Keratinocyte (primary cell): Measurements from ENCODE around the gene R3HDM1. TPM values are rescaled to one million over a fixed set of nuclear protein-coding genes. Genes with fewer than 3 reads are reported as not detected.

Source experiments
- DNase-seq: peaks from one replicate; pipeline ENCODE4 v3.0.0-alpha.2; 2011; ENCODE audit warnings: low read depth, missing footprints, low spot score
- FAIRE-seq: peaks from 2 replicates; lab custom pipeline; 2011; peaks lifted over from hg19 to GRCh38; lab: Jason Lieb, UNC
- H2AFZ ChIP-seq: 2 replicates; pipeline ENCODE4 v1.6.0; 2012; ENCODE audit warnings: low read length, control low read depth, inconsistent platforms; ENCODE audit not compliant: control insufficient read depth
- H3K27ac ChIP-seq: 2 replicates; pipeline ENCODE4 v1.5.1; 2011; ENCODE audit warnings: low read length; ENCODE audit not compliant: control insufficient read depth, insufficient read depth
- H3K27me3 ChIP-seq: 3 replicates; pipeline ENCODE4 v1.6.0; 2011; ENCODE audit warnings: low read length; ENCODE audit not compliant: control insufficient read depth, insufficient read depth; ENCODE audit errors: extremely low read depth
- H3K36me3 ChIP-seq, 2 experiments: 2 replicates in 1 of 2; 3 replicates in 1 of 2; pipeline ENCODE4 v1.5.1; 2011; ENCODE audit warnings: low read length in 2 of 2, mild to moderate bottlenecking in 1 of 2; ENCODE audit not compliant: control insufficient read depth in 2 of 2, insufficient read depth in 2 of 2; ENCODE audit errors: extremely low read depth in 1 of 2
- H3K4me1 ChIP-seq: 3 replicates; pipeline ENCODE4 v1.5.1; 2011; ENCODE audit warnings: low read length; ENCODE audit not compliant: control insufficient read depth, insufficient read depth; ENCODE audit errors: extremely low read depth
- H3K4me2 ChIP-seq: 3 replicates; pipeline ENCODE4 v1.6.0; 2011; ENCODE audit warnings: low read depth, low read length; ENCODE audit not compliant: control insufficient read depth, insufficient read depth; ENCODE audit errors: extremely low read depth
- H3K4me3 ChIP-seq, 3 experiments: fragments of 200-600 bp in 1 of 3; sonication (generic) in 1 of 3; 2 replicates in 2 of 3; 3 replicates in 1 of 3; pipeline ENCODE4 v1.5.1; 2011 to 2016; ENCODE audit warnings: low read length in 3 of 3, mild to moderate bottlenecking in 3 of 3, control low read depth in 2 of 3, inconsistent platforms in 1 of 3, low read depth in 1 of 3, mixed read lengths in 1 of 3, mixed run types in 1 of 3, moderate library complexity in 1 of 3; ENCODE audit not compliant: control insufficient read depth in 2 of 3, insufficient read depth in 2 of 3; ENCODE audit errors: extremely low read depth in 1 of 3
- H3K79me2 ChIP-seq: 2 replicates; pipeline ENCODE4 v1.6.0; 2012; ENCODE audit warnings: low read length; ENCODE audit not compliant: control insufficient read depth, insufficient read depth
- H3K9ac ChIP-seq: 3 replicates; pipeline ENCODE4 v1.6.0; 2011; ENCODE audit warnings: low read length; ENCODE audit not compliant: control insufficient read depth, insufficient read depth; ENCODE audit errors: extremely low read depth
- H3K9me1 ChIP-seq: 3 replicates; pipeline ENCODE4 v1.6.0; 2011; ENCODE audit warnings: low read length; ENCODE audit not compliant: control insufficient read depth, insufficient read depth; ENCODE audit errors: extremely low read depth
- H3K9me3 ChIP-seq: 2 replicates; pipeline ENCODE4 v1.5.1; 2012; ENCODE audit warnings: low read depth, low read length; ENCODE audit not compliant: control insufficient read depth
- H4K20me1 ChIP-seq: 3 replicates; pipeline ENCODE4 v1.6.0; 2011; ENCODE audit warnings: low read length; ENCODE audit not compliant: control insufficient read depth, insufficient read depth; ENCODE audit errors: extremely low read depth
- CTCF ChIP-seq, 3 experiments: IDR thresholded peaks in 1 of 3; conservative IDR thresholded peaks in 1 of 3; optimal IDR thresholded peaks in 1 of 3; 2 replicates in 2 of 3; 3 replicates in 1 of 3; pipeline versions ENCODE3 to v1.5.1; 2011; ENCODE audit warnings: low read length in 3 of 3, mild to moderate bottlenecking in 3 of 3, moderate library complexity in 2 of 3, control low read depth in 1 of 3, inconsistent platforms in 1 of 3; ENCODE audit not compliant: insufficient read depth in 2 of 3; ENCODE audit errors: extremely low read depth in 1 of 3
- EZH2 ChIP-seq: IDR thresholded peaks from one replicate; pipeline ENCODE4 v1.6.1; 2012; ENCODE audit warnings: inconsistent platforms, mild to moderate bottlenecking, low read length, moderate library complexity
- dilution Hi-C: fragments of 300-500 bp; cut with MboI; formaldehyde crosslinking; loops from one replicate; pipeline ENCODE4 v1.7.0; 2020; ENCODE audit warnings: low sequenced_read_pairs; ENCODE audit not compliant: extremely low pct_ligation_motif_present
- polyA plus RNA-seq, 5 experiments: library from polyadenylated mRNA; depleted of rRNA in 3 of 5; stranded (reverse) in 3 of 5; stranded (forward) in 1 of 5; unstranded in 1 of 5; fragments of >200 nt; gene quantifications; 1 replicate in 1 of 5; 2 replicates in 3 of 5; 3 replicates in 1 of 5; pipeline versions ENCODE4 v1.2.1 to v1.2.3, GENCODE V29; 2011 to 2012; ENCODE audit warnings: missing spikeins in 2 of 5, low read depth in 1 of 5, low replicate concordance in 1 of 5

R3HDM1 gene
- polyA plus RNA-seq, 1 donor (not counting 4 experiments of a cell fraction or from before 2014, with no cell fraction given) = 41.0 TPM

GRCh38 chr2:135663148-135663700 is 131.9 kb downstream of the R3HDM1 start:
- H3K4me3 ChIP-seq = no peak overlapping the region
- H3K79me2 ChIP-seq = no peaks in the 10 kb centered on the region
- no peaks in the 10 kb centered on the region for H3K27me3 ChIP-seq
- no peak for TF ChIP-seq CTCF (optimal IDR thresholded peaks at IDR 0.05 in 1 of 3, IDR thresholded peaks at IDR 0.05 in 1 of 3, conservative IDR thresholded peaks at IDR 0.05 in 1 of 3; ENCODE audit: extremely low read depth in 1 of 3, insufficient read depth in 2 of 3, low read length in 3 of 3)
- TF ChIP-seq EZH2 = no peak
- no peaks in the 10 kb centered on the region for H3K9me3 ChIP-seq
- DNase-seq = no peak
- no peaks in the 10 kb centered on the region for H4K20me1 ChIP-seq
- no peak overlapping the region for H3K9ac ChIP-seq
- dilution Hi-C loops = no loop called here
- H3K9me1 ChIP-seq = no peaks in the 10 kb centered on the region
- peaks cover 0 to 9% of the 10 kb centered on the region in 2 experiments for H3K36me3 ChIP-seq
- no peak for FAIRE-seq
- H3K4me1 ChIP-seq = peaks cover 4% of the 10 kb centered on the region
- no peak overlapping the region for H2AFZ ChIP-seq
- H3K4me2 ChIP-seq = no peak overlapping the region
- H3K27ac ChIP-seq = no peak overlapping the region

DNA sequence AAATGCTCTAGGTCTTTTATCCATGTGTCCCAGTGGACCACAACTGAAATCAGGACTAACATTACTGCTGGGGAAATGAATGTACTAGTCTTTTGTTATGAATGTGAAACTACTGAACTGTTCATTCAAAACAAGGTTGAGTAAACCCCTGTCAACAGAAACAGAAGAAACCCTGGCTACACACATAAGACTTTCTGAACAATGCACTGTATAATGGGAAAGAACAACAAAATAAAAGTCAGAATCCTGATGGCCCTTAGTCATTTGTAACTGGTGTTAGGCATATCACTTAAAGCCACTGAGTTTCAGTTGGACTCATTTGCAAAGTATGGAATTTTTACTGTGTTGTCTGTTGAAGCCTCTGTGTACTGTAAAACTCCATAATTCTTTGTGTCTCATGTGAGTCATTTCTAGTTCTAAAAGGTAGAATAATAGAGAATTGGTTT is 133.4 kb downstream of the R3HDM1 start:
- Histone ChIP-seq H3K27me3 (no peaks in the 10 kb centered on the region), H3K79me2 (no peaks in the 10 kb centered on the region), H2AFZ (no peak overlapping the region), H3K4me1 (peaks cover 13% of the 10 kb centered on the region), H3K4me2 (no peak overlapping the region), H3K9me3 (no peaks in the 10 kb centered on the region), H4K20me1 (no peaks in the 10 kb centered on the region), H3K36me3 (peaks cover 0 to 9% of the 10 kb centered on the region in 2 experiments), H3K9ac (no peak overlapping the region), H3K9me1 (no peaks in the 10 kb centered on the region), H3K27ac (peak overlapping the region; percentile 18), H3K4me3 (no peak overlapping the region)
- no peak for TF ChIP-seq EZH2
- FAIRE-seq (peak; percentile 29), DNase-seq (no peak)
- dilution Hi-C loops = no loop called here

DNA sequence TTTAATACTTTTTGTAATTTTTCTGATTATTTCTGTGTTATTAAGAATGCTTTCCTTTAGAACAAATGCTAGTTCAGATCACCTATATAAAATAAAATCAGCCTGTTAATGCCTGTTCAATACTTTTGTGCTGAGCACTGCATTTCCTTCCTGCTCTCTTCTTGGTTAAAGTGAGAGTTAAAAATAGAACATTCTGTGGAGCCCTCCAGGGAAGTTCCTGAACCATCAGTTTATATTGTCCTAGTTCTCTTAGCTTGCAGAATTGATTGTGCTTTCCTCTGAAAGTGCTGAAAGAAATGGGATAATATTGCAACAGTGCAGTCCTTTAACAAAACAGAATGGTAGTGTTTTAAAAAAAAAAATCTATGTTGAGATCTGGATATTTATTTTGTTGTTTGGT is 135.8 kb downstream of the R3HDM1 start:
- no peak for DNase-seq
- no peaks in the 10 kb centered on the region for H3K9me1 ChIP-seq
- no peaks in the 10 kb centered on the region for H4K20me1 ChIP-seq
- H3K4me2 ChIP-seq = no peak overlapping the region
- H3K79me2 ChIP-seq = no peaks in the 10 kb centered on the region
- dilution Hi-C loops = no loop called here
- H3K36me3 ChIP-seq = peaks cover 0 to 5% of the 10 kb centered on the region in 2 experiments
- TF ChIP-seq EZH2 (no peak), CTCF (optimal IDR thresholded peaks at IDR 0.05 in 1 of 3, IDR thresholded peaks at IDR 0.05 in 1 of 3, conservative IDR thresholded peaks at IDR 0.05 in 1 of 3; ENCODE audit: extremely low read depth in 1 of 3, insufficient read depth in 2 of 3, low read length in 3 of 3) (no peak)
- no peaks in the 10 kb centered on the region for H3K27me3 ChIP-seq
- H2AFZ ChIP-seq = no peak overlapping the region
- H3K9me3 ChIP-seq = no peaks in the 10 kb centered on the region
- no peak overlapping the region for H3K9ac ChIP-seq
- no peak overlapping the region for H3K27ac ChIP-seq
- H3K4me3 ChIP-seq = no peak overlapping the region
- FAIRE-seq = no peak
- peaks cover 13% of the 10 kb centered on the region for H3K4me1 ChIP-seq
